RWPE1 (cell line): ENCODE data around the gene ACOT7.
A peak's percentile ranks its signal among the peaks of the same experiment; 100 is the strongest.

ENCODE experiments used
- CTCF ChIA-PET: fragments of 350-600 bp; sonication (Branson Sonifier 250); formaldehyde crosslinking; extraction: SDS; loops from one replicate; lab custom pipeline; 2021; lab: Yijun Ruan, JAX
- POLR2A ChIA-PET: fragments of 400-600 bp; formaldehyde crosslinking; extraction: SDS; loops from one replicate; lab custom pipeline; 2020; ENCODE audit warnings: antibody characterized with exemption; ENCODE audit not compliant: low non-redundant PET; lab: Yijun Ruan, JAX
- DNase-seq: peaks from one replicate; pipeline ENCODE4 v3.0.0; 2012; ENCODE audit warnings: low spot score
- H3K27ac ChIP-seq: fragments of 450-650 bp; 2 replicates; pipeline ENCODE4 v1.5.1; 2017
- CTCF ChIP-seq: fragments of 450-650 bp; conservative IDR thresholded peaks from 2 replicates; pipeline ENCODE4 v1.5.1; 2017; ENCODE audit warnings: low read depth, mild to moderate bottlenecking

The ACOT7 gene

GRCh38 chr1:6353955-6354658, 39.5 kb downstream of the ACOT7 start:
- ChIA-PET POLR2A (no interaction called here), CTCF (interaction anchor here (0.6 to 1.9 kb wide), 5 partner anchors 48 to 337 kb away, joined by 3 to 8 read pairs (median 4); partner anchors contain the start of gene HES2)
- DNase-seq, result no peak
- H3K27ac ChIP-seq, result peak overlapping the region; percentile 89
- no peak for TF ChIP-seq CTCF

DNA sequence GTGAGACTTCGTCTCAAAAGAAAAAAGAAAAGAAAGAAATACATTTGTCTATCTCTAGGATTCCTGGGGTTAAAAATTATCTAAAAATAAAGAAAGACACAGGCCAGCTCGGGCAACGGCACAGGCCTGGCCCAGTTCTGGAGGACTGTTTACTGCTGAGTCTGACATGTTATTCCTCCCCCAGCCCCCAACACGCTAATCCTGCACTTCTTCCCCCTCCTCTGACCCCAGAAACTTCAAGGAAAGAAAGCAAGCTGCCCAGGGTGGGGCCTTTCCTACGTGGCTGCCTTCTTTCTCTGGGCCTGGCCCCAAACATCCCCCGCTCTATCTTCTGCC, 40.0 kb downstream of the ACOT7 start:
- no peak for TF ChIP-seq CTCF
- H3K27ac ChIP-seq, result peak overlapping the region; percentile 89
- ChIA-PET POLR2A (no interaction called here), CTCF (interaction anchor here (0.6 to 1.9 kb wide), 4 partner anchors 48 to 182 kb away, joined by 3 to 8 read pairs (median 4); partner anchors contain the start of gene HES2)
- no peak for DNase-seq

DNA sequence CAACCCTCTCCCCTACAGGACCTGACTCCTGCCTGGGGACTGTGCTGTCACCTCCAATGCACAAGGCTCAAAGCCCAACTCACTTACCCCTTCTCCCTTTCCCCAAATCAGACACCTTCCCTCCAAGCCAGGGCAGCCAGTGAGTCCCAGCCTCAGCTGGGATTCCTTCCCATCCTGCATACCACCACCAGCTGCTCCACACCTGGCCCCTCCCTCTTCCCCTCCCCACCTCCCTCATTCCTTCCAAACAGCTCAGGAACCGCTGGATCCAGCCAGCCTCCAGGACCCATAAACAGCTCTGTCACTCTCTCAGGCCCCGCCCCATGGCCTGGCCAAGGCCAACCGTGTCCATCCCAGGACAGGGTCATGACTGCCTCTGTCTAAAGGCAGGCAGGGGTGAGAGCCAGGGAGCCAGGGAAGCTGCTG, 41.4 kb downstream of the ACOT7 start:
- CTCF ChIA-PET, result interaction anchor here (0.6 to 1.2 kb wide), 5 partner anchors 9 to 106 kb away, joined by 3 to 4 read pairs (median 3); no protein-coding TSS in a partner anchor
- POLR2A ChIA-PET, result no interaction called here
- H3K27ac ChIP-seq, result peak overlapping the region; percentile 89
- no peak for TF ChIP-seq CTCF
- DNase-seq, result peak; percentile 62

DNA sequence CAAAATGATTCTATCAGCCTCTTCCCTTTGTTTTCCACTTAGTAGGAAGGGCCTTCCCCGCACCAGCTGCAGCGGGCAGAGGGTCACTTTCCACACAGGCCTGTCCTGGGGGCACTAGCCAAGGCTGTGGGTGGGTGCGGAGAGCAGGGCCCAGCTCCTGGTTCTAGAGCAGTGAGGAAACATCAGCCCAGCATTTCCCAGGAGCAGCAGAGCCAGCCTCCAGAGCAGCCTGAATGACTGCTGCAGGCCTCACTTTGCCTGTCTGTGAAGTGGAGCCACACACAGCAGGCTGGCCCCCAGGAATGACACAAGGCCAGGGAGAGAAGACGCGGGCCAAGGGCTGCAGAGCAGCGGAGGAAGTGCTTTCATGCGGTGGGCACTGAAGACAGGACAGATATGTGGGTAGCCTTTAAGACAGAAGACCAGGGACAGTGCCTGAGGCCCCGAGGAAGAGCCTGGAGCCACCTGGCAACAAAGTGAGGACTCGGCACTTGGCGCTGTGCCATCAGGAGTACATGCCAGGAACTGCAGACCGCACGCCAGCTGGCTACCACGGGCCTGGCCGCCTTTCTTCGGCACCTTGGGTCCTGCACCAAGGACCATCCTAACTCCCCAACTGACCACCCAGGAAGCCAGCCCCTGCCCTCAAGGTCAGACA, 42.0 kb downstream of the ACOT7 start:
- peak overlapping the region; percentile 89 for H3K27ac ChIP-seq
- peak; percentile 36 for DNase-seq
- CTCF ChIA-PET, result interaction anchor here (0.6 to 1.4 kb wide), 8 partner anchors 9 to 326 kb away, joined by 3 to 5 read pairs (median 3); no protein-coding TSS in a partner anchor
- POLR2A ChIA-PET, result interaction anchor here (0.6 kb wide), 1 partner anchor 139 kb away, joined by 3 read pairs; no protein-coding TSS in a partner anchor
- no peak for TF ChIP-seq CTCF

- peak overlapping the region; percentile 89 for H3K27ac ChIP-seq
- no peak for TF ChIP-seq CTCF
- CTCF ChIA-PET, result interaction anchor here (0.6 to 1.4 kb wide), 8 partner anchors 12 to 298 kb away, joined by 3 to 5 read pairs (median 4); no protein-coding TSS in a partner anchor
- DNase-seq, result peak; percentile 91
- POLR2A ChIA-PET, result interaction anchor here (0.6 kb wide), 1 partner anchor 50 kb away, joined by 6 read pairs; no protein-coding TSS in a partner anchor
Measured at GRCh38 chr1:6350416-6351088, 43.0 kb downstream of the ACOT7 start.
